ENCODE data around the gene PTGES3L.

PTGES3L gene

DNA sequence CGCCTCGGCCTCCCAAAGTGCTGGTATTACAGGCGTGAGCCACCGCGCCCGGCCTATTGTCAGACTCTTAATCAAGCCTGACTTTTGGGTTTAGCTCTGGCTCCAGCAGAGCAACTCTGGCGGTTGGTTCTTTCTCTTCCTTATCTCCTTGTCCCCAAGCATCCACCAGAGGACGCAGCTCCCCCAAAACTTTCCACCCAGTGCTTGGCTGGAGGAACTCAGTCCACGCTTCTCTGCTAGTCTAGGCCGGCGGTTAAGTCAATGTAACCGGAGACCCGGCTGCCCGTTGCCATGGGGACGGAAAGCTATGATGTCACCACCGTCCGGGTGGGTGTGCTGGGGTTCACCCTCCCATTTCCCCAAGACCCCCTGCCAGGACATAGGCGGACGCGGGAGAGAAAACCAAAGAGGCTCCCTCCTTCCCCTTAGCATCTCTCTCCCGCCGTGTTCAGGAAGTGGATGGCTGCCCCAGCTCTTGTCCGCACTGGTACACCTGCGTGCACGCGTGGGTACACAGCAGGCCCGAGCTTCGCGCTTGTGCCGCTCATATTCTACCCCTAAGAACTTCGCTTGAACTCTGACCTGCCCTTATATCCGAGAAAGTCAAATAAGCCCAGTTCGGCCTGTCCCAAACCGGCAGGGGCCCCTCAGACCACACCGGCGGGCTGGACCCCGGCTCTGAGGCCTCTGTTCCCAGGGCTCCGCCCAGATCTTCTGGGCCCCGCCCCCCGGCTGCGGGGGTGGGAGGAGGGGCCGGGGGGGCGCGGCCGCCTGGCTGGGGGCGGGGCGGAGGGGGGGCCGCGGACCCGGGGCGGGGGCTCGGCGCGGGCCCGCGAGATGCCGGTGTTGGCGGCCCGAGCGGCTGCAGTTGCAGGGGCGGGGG, 44.8 kb upstream of the PTGES3L start, which contains the start of gene RND2:
TSS of gene RND2 (plus strand) at position 825 of the 883 bp plus-strand sequence. CDS start 117 bp downstream, outside the sequence.
- DNase-seq (ENCODE audit: low read depth) = peak; percentile 98
- peak within 1 kb of the TSS; percentile 64 for H3K4me3 ChIP-seq (ENCODE audit: low read depth, low read length)
- TF ChIP-seq, protein P1, sequence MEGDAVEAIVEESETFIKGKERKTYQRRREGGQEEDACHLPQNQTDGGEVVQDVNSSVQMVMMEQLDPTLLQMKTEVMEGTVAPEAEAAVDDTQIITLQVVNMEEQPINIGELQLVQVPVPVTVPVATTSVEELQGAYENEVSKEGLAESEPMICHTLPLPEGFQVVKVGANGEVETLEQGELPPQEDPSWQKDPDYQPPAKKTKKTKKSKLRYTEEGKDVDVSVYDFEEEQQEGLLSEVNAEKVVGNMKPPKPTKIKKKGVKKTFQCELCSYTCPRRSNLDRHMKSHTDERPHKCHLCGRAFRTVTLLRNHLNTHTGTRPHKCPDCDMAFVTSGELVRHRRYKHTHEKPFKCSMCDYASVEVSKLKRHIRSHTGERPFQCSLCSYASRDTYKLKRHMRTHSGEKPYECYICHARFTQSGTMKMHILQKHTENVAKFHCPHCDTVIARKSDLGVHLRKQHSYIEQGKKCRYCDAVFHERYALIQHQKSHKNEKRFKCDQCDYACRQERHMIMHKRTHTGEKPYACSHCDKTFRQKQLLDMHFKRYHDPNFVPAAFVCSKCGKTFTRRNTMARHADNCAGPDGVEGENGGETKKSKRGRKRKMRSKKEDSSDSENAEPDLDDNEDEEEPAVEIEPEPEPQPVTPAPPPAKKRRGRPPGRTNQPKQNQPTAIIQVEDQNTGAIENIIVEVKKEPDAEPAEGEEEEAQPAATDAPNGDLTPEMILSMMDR (conservative IDR thresholded peaks at IDR 0.05; ENCODE audit: low read depth, low read length) = peak; percentile 90

DNA sequence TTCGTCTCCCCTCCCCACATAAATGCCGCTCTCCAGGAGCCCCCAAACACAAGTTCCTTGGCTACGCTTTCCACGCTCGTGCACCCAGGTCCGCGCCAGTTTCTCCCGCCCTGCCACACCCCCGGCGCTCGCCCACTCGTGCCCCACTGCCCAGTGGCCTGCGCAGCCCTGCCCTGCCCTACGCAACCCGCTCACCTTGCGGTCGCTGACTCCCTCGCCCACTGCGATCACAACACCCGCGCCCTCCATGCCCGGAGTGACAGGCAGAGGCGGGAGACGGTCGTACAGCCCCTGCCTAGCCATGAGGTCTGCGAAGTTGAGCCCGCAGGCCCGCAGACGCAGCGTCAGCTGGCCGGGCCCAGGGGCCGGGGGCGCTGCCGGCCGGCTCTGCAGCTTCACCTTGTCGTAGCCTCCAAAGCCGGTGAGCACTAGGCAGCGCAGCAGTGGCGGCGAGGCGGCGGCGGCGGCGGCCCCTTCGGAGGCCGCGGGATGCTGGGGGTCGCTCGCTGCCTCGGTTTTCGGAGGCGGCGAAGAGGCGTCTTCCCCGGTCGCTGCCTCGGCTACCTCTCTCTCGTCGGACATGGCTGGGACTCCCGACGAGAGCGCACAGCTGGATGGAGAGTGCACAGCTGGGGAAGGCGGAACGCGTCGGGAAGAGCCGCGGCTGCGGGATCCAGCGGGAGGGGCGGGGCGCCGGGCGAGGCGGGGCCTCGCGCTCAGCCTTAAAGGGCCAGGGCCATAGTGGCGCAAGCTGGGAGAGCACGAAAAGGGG, 42.0 kb upstream of the PTGES3L start, which contains the start of gene VAT1:
TSS of gene VAT1 (minus strand) at position 645 of the 772 bp plus-strand sequence. CDS start at position 582, 63 bp downstream.
- TF ChIP-seq, protein P1 (conservative IDR thresholded peaks at IDR 0.05; ENCODE audit: low read depth, low read length) = no peak
- DNase-seq (ENCODE audit: low read depth) = peak; percentile 79
- peak within 1 kb of the TSS; percentile 100 for H3K4me3 ChIP-seq (ENCODE audit: low read depth, low read length)

DNA sequence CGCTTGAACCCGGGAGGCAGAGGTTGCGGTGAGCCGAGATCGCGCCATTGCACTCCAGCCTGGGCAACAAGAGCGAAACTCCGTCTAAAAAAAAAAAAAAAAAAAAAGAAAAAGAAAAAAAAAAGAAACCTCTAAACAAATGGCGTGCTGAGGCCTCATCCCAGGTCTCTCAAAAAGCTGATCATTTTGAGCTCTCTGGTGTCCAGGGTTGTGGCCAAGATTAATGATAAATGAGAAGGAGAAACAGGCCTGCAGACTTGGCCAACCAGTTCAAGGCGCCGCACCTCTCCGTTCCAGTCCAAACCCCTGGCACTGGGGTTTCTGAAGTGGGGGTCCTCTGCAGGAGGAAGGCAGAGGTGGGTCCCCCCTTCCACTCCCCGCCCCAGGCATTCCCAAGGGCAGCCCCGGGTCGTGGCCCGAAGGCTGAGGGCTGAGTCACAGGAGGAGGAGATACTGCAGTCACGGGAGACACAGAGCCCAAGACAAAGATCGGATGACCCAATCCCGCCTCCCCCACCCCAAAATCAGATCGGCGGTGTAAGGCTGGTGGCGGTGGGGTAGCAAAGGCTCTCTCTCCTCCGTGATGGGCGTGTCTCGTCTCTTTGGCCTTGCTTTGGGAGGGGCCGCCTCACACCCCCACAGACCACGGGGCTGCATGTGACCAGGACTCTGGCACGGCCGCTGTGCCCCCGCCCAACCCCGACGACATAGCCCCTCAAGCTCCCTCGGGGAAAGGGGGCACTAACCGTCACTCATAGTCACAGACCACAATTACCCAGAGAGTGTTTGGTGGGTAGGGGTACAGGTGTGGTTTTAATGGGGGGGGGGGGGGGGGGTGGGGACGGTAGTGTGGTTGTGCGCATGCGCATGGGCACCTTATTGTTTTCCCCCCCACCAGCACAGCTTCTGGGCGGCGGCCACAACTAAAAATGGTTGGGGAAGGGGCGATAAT, 41.2 kb upstream of the PTGES3L start:
- TF ChIP-seq, protein P1 (conservative IDR thresholded peaks at IDR 0.05; ENCODE audit: low read depth, low read length) = no peak
- H3K4me3 ChIP-seq (ENCODE audit: low read depth, low read length) = peak overlapping the region; percentile 100
- peak; percentile 70 for DNase-seq (ENCODE audit: low read depth)

DNA sequence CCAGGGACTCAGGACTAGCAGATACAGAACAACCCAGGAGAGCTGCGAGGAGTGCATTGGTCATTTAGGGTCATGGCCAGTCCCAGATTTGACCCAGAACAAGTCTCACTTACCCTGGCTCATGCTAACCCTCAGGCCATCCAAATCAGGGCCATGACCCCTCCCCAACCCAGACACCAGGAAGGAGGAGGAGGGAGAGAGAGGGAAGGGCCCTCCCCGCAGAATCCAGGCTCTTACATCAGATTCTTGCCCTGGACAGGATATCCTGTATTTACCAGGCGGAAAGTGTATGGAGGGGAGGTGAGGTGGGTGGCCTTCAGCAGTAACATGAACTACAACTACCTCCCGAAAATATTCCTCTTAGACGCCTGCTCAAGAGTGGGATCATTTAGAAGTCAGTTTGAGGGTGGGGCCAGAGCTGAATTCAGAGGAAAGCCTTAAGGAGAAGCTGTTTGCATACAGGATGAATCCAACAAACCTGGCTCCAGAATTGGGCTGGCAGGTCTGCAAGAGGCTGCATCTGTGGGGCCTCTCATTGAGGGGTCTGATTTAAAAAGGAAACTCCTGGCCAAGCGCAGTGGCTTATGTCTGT, 40.2 kb upstream of the PTGES3L start:
- DNase-seq (ENCODE audit: low read depth) = peak; percentile 42
- TF ChIP-seq, protein P1 (conservative IDR thresholded peaks at IDR 0.05; ENCODE audit: low read depth, low read length) = no peak
- peak overlapping the region; percentile 33 for H3K4me3 ChIP-seq (ENCODE audit: low read depth, low read length)

DNA sequence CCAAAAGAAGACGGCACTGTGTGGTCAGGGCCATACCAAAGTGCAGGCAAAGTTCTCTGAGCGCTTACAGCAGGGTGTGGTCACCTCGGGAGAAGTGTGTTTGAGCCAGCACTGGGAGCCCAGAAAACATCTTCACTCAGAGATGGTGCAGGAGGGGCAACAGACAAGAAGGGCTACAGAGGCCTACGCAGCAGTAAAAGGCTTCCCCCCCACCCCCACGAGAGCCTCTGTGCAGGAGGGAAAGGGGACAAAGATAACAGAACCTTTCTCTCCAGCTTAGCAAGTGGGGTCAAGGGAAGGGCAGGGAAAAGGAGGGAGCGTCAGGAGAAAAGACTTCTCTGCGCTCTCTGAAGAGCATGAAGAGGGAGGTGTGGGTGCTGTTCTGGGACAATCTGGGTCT, 39.5 kb upstream of the PTGES3L start:
- H3K4me3 ChIP-seq (ENCODE audit: low read depth, low read length) = peak overlapping the region; percentile 33
- TF ChIP-seq, protein P1 (conservative IDR thresholded peaks at IDR 0.05; ENCODE audit: low read depth, low read length) = no peak
- DNase-seq (ENCODE audit: low read depth) = peak; percentile 44

DNA sequence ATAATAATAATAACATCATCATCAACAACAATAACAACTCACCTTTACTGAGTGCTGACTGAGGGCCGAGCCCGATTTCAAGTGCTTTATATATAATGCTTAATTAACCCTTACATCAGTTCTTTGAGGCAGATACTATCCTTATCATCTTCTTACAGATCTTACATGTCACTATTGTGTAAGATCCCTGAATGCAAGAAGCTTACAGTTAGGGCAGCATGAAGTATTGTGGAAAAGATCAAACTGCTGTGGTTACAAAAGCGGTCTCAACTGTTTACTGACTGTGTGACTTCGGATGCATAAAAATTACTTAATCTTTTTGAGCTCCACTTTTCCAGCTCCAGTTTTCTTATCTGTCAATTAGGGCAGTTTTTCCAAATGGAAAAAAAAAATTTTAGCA, 39.1 kb upstream of the PTGES3L start:
- TF ChIP-seq, protein P1 (conservative IDR thresholded peaks at IDR 0.05; ENCODE audit: low read depth, low read length) = no peak
- peak; percentile 66 for DNase-seq (ENCODE audit: low read depth)
- no peak overlapping the region for H3K4me3 ChIP-seq (ENCODE audit: low read depth, low read length)
